Measurements from ENCODE around the gene EDAR. TPM values are rescaled to one million over a fixed set of nuclear protein-coding genes. Genes with fewer than 3 reads are reported as not detected.

EDAR gene
- total and polyA plus RNA-seq, 2 donors (not counting 1 experiment from before 2014, with no cell fraction given) = not detected

GRCh38 chr2:108945969-108946368 is 43.1 kb downstream of the EDAR start:
- H3K27me3 ChIP-seq (ENCODE audit: control insufficient read depth, insufficient read depth, low read length) = peaks cover 13% of the 10 kb centered on the region
- H2AFZ ChIP-seq (ENCODE audit: low read length) = no peak overlapping the region
- no peaks in the 10 kb centered on the region for H3K9me3 ChIP-seq (ENCODE audit: control insufficient read depth, insufficient read depth, low read depth, low read length)
- no peak overlapping the region for H3K9ac ChIP-seq (ENCODE audit: insufficient read depth, low read length)
- H3K27ac ChIP-seq (ENCODE audit: insufficient read depth, low read length) = no peak overlapping the region
- no peaks in the 10 kb centered on the region for H3K36me3 ChIP-seq (ENCODE audit: control insufficient read depth, insufficient read depth, low read length)
- no peak overlapping the region for H3K4me3 ChIP-seq (replicated peaks in 1 of 4; ENCODE audit: control extremely low read depth in 1 of 4, insufficient read depth in 1 of 4, low read depth in 3 of 4, low read length in 4 of 4)
- DNase-seq (ENCODE audit: low read depth in 2 of 2) = no peak
- no peaks in the 10 kb centered on the region for H4K20me1 ChIP-seq (ENCODE audit: control insufficient read depth, extremely low read depth, insufficient read depth, low read length)
- TF ChIP-seq EZH2 (IDR thresholded peaks at IDR 0.05; ENCODE audit: low read length, missing control alignments) (no peak), CTCF (conservative IDR thresholded peaks at IDR 0.05 in 1 of 2, IDR thresholded peaks at IDR 0.05 in 1 of 2; ENCODE audit: low read depth in 1 of 2, low read length in 2 of 2) (no peak)
- H3K4me2 ChIP-seq (ENCODE audit: extremely low read depth, insufficient read depth, low read length) = no peak overlapping the region
- H3K4me1 ChIP-seq (ENCODE audit: control insufficient read depth, extremely low read depth, insufficient read depth, low read length) = no peaks in the 10 kb centered on the region
- H3K79me2 ChIP-seq (ENCODE audit: control insufficient read depth, insufficient read depth, low read length) = no peaks in the 10 kb centered on the region

- no peak overlapping the region for H2AFZ ChIP-seq (ENCODE audit: low read length)
- no peak overlapping the region for H3K9ac ChIP-seq (ENCODE audit: insufficient read depth, low read length)
- no peaks in the 10 kb centered on the region for H3K36me3 ChIP-seq (ENCODE audit: control insufficient read depth, insufficient read depth, low read length)
- TF ChIP-seq CTCF (conservative IDR thresholded peaks at IDR 0.05 in 1 of 2, IDR thresholded peaks at IDR 0.05 in 1 of 2; ENCODE audit: low read depth in 1 of 2, low read length in 2 of 2) = no peak
- no peak for TF ChIP-seq EZH2 (IDR thresholded peaks at IDR 0.05; ENCODE audit: low read length, missing control alignments)
- no peak overlapping the region for H3K4me3 ChIP-seq (replicated peaks in 1 of 4; ENCODE audit: control extremely low read depth in 1 of 4, insufficient read depth in 1 of 4, low read depth in 3 of 4, low read length in 4 of 4)
- no peaks in the 10 kb centered on the region for H3K79me2 ChIP-seq (ENCODE audit: control insufficient read depth, insufficient read depth, low read length)
- DNase-seq (ENCODE audit: low read depth in 2 of 2) = peak in 1 of 2 donors; percentile 6
- H3K4me2 ChIP-seq (ENCODE audit: extremely low read depth, insufficient read depth, low read length) = no peak overlapping the region
- no peaks in the 10 kb centered on the region for H4K20me1 ChIP-seq (ENCODE audit: control insufficient read depth, extremely low read depth, insufficient read depth, low read length)
- H3K27me3 ChIP-seq (ENCODE audit: control insufficient read depth, insufficient read depth, low read length) = peaks cover 12% of the 10 kb centered on the region
- H3K4me1 ChIP-seq (ENCODE audit: control insufficient read depth, extremely low read depth, insufficient read depth, low read length) = no peaks in the 10 kb centered on the region
- no peak overlapping the region for H3K27ac ChIP-seq (ENCODE audit: insufficient read depth, low read length)
- no peaks in the 10 kb centered on the region for H3K9me3 ChIP-seq (ENCODE audit: control insufficient read depth, insufficient read depth, low read depth, low read length)
Observed at GRCh38 chr2:108944601-108945331, 44.3 kb downstream of the EDAR start.

- no peaks in the 10 kb centered on the region for H3K36me3 ChIP-seq (ENCODE audit: control insufficient read depth, insufficient read depth, low read length)
- no peak overlapping the region for H3K9ac ChIP-seq (ENCODE audit: insufficient read depth, low read length)
- H3K27me3 ChIP-seq (ENCODE audit: control insufficient read depth, insufficient read depth, low read length) = peaks cover 10% of the 10 kb centered on the region
- DNase-seq (ENCODE audit: low read depth in 2 of 2) = peak in 1 of 2 donors; percentile 57
- no peak overlapping the region for H3K27ac ChIP-seq (ENCODE audit: insufficient read depth, low read length)
- TF ChIP-seq CTCF (conservative IDR thresholded peaks at IDR 0.05 in 1 of 2, IDR thresholded peaks at IDR 0.05 in 1 of 2; ENCODE audit: low read depth in 1 of 2, low read length in 2 of 2) = no peak
- no peak for TF ChIP-seq EZH2 (IDR thresholded peaks at IDR 0.05; ENCODE audit: low read length, missing control alignments)
- H3K9me3 ChIP-seq (ENCODE audit: control insufficient read depth, insufficient read depth, low read depth, low read length) = no peaks in the 10 kb centered on the region
- H3K79me2 ChIP-seq (ENCODE audit: control insufficient read depth, insufficient read depth, low read length) = no peaks in the 10 kb centered on the region
- no peaks in the 10 kb centered on the region for H3K4me1 ChIP-seq (ENCODE audit: control insufficient read depth, extremely low read depth, insufficient read depth, low read length)
- H4K20me1 ChIP-seq (ENCODE audit: control insufficient read depth, extremely low read depth, insufficient read depth, low read length) = no peaks in the 10 kb centered on the region
- H2AFZ ChIP-seq (ENCODE audit: low read length) = no peak overlapping the region
- no peak overlapping the region for H3K4me3 ChIP-seq (replicated peaks in 1 of 4; ENCODE audit: control extremely low read depth in 1 of 4, insufficient read depth in 1 of 4, low read depth in 3 of 4, low read length in 4 of 4)
- H3K4me2 ChIP-seq (ENCODE audit: extremely low read depth, insufficient read depth, low read length) = no peak overlapping the region
Observed at GRCh38 chr2:108943751-108944150, 45.3 kb downstream of the EDAR start.

All from fibroblast of lung (primary cell).